ENCODE data around the gene SMYD3. TPM values are rescaled to one million over a fixed set of nuclear protein-coding genes. Genes with fewer than 3 reads are reported as not detected.

SMYD3 gene
- total RNA-seq, 1 experiment from 2014 or later: 17.4 TPM

DNA sequence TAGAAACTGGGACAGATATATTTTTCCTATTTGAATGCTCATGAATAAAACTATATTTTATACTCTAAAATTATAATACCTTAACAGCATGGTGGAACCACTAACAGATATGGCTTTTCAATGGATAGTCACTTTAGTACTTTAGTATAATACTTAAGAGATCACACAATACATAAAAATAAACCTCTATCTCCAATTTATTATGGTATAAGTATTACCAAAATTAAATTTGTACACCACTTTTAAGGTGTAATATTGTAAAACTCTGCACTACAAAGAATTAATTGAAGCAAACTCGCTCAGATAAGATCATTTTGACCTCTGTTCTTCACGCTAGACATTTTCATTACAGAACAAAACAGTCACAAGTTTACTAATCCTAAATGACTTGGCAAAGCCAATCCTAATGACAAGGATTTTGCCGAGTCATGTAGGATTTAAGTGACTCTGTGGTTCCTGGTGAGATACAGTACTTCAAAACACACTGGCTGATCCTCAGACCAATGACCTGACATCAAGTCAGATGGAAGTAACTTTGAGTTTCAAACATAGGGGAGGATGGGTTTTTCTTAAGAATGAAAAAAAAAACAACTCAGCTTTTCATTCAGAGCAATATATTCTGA is 200.6 kb downstream of the SMYD3 start:
- DNase-seq (ENCODE audit: low read depth, low spot score) (no peak), ATAC-seq (no peak)
- no peak overlapping the region for H3K4me3 ChIP-seq (ENCODE audit: low read depth in 2 of 2, low read length in 2 of 2)
- H3K36me3 ChIP-seq (ENCODE audit: control insufficient read depth, insufficient read depth, low read length): no peaks in the 10 kb centered on the region
- H3K4me1 ChIP-seq (ENCODE audit: control insufficient read depth, insufficient read depth, low read length): no peaks in the 10 kb centered on the region
- CTCF ChIA-PET: no interaction called here
- no peaks in the 10 kb centered on the region for H3K27me3 ChIP-seq (ENCODE audit: control insufficient read depth, insufficient read depth, low read length)
- no peaks in the 10 kb centered on the region for H3K9me3 ChIP-seq (ENCODE audit: control insufficient read depth, insufficient read depth, low read depth, low read length)
- no peak overlapping the region for H3K27ac ChIP-seq (ENCODE audit: low read length)
- TF ChIP-seq, protein P1, sequence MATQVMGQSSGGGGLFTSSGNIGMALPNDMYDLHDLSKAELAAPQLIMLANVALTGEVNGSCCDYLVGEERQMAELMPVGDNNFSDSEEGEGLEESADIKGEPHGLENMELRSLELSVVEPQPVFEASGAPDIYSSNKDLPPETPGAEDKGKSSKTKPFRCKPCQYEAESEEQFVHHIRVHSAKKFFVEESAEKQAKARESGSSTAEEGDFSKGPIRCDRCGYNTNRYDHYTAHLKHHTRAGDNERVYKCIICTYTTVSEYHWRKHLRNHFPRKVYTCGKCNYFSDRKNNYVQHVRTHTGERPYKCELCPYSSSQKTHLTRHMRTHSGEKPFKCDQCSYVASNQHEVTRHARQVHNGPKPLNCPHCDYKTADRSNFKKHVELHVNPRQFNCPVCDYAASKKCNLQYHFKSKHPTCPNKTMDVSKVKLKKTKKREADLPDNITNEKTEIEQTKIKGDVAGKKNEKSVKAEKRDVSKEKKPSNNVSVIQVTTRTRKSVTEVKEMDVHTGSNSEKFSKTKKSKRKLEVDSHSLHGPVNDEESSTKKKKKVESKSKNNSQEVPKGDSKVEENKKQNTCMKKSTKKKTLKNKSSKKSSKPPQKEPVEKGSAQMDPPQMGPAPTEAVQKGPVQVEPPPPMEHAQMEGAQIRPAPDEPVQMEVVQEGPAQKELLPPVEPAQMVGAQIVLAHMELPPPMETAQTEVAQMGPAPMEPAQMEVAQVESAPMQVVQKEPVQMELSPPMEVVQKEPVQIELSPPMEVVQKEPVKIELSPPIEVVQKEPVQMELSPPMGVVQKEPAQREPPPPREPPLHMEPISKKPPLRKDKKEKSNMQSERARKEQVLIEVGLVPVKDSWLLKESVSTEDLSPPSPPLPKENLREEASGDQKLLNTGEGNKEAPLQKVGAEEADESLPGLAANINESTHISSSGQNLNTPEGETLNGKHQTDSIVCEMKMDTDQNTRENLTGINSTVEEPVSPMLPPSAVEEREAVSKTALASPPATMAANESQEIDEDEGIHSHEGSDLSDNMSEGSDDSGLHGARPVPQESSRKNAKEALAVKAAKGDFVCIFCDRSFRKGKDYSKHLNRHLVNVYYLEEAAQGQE (IDR thresholded peaks at IDR 0.05; ENCODE audit: insufficient read depth in 1 of 2, low read depth in 2 of 2, low read length in 1 of 2): no peak
- in situ Hi-C loops (cut with HindIII; ENCODE audit: low pct_unique_long_range_greater_than_20kb, low sequenced_read_pairs) (no loop called here), intact Hi-C loops (cut with micrococcal nuclease; ENCODE audit: unreplicated experiment) (no loop called here)
- no TSS peak for BruUV-seq (replicated peaks)
- POLR2A ChIA-PET: no interaction called here

DNA sequence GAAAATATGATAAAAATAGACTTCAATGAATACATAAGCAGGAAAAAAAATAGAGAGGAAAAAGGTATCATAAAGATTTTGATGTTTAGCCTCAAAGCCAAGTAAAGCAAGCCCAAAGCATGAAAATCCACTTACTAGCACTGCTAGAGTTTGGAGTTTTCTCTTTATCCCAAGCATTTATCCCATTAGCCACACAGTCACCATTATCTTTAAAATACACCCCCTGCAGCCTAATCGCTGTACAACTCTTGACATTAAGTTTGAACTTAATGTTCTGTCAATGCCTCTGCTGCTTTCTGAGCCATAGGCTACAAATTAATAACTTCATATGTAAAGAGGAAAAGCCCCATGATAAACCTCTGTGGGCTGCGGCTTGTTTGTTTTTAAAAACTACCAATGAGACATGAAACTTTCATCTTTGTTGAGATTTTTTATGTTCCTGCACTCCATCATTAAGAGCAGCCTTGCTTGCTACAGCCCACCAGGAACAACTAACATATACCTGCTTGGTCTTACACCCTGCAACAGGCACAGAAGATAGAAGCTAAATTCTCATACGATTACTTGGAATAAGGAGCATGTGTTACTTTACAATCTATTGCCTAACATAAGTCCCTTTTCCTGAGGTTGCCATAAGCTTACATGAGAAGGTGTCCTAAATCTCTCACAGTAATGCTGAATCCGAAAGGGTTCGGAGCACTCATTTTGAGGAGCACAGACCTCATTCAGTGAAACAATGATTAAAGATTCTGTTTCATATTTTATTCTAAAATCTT is 202.4 kb downstream of the SMYD3 start:
- TF ChIP-seq SIN3A (IDR thresholded peaks at IDR 0.05; ENCODE audit: borderline replicate concordance, insufficient read depth, low read depth, low read length) (no peak), POLR2AphosphoS5 (IDR thresholded peaks at IDR 0.05; ENCODE audit: low read depth, low read length) (no peak), TCF7L2 (IDR thresholded peaks at IDR 0.05; ENCODE audit: low read depth, low read length) (no peak)
- TF ChIP-seq, protein P2, sequence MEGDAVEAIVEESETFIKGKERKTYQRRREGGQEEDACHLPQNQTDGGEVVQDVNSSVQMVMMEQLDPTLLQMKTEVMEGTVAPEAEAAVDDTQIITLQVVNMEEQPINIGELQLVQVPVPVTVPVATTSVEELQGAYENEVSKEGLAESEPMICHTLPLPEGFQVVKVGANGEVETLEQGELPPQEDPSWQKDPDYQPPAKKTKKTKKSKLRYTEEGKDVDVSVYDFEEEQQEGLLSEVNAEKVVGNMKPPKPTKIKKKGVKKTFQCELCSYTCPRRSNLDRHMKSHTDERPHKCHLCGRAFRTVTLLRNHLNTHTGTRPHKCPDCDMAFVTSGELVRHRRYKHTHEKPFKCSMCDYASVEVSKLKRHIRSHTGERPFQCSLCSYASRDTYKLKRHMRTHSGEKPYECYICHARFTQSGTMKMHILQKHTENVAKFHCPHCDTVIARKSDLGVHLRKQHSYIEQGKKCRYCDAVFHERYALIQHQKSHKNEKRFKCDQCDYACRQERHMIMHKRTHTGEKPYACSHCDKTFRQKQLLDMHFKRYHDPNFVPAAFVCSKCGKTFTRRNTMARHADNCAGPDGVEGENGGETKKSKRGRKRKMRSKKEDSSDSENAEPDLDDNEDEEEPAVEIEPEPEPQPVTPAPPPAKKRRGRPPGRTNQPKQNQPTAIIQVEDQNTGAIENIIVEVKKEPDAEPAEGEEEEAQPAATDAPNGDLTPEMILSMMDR (IDR thresholded peaks at IDR 0.05): no peak
- TF ChIP-seq, protein P1 (IDR thresholded peaks at IDR 0.05; ENCODE audit: insufficient read depth in 1 of 2, low read depth in 2 of 2, low read length in 1 of 2): no peak
- no peak overlapping the region for H3K4me3 ChIP-seq (ENCODE audit: low read depth in 2 of 2, low read length in 2 of 2)
- no TSS peak for BruUV-seq (replicated peaks)
- H3K27ac ChIP-seq (ENCODE audit: low read length): no peak overlapping the region
- no peaks in the 10 kb centered on the region for H3K27me3 ChIP-seq (ENCODE audit: control insufficient read depth, insufficient read depth, low read length)
- in situ Hi-C loops (cut with HindIII; ENCODE audit: low pct_unique_long_range_greater_than_20kb, low sequenced_read_pairs) (no loop called here), intact Hi-C loops (cut with micrococcal nuclease; ENCODE audit: unreplicated experiment) (no loop called here)
- DNase-seq (ENCODE audit: low read depth, low spot score) (no peak), ATAC-seq (no peak)
- POLR2A ChIA-PET: no interaction called here
- CTCF ChIA-PET: no interaction called here
- H3K4me1 ChIP-seq (ENCODE audit: control insufficient read depth, insufficient read depth, low read length): no peaks in the 10 kb centered on the region
- no peaks in the 10 kb centered on the region for H3K9me3 ChIP-seq (ENCODE audit: control insufficient read depth, insufficient read depth, low read depth, low read length)
- H3K36me3 ChIP-seq (ENCODE audit: control insufficient read depth, insufficient read depth, low read length): no peaks in the 10 kb centered on the region

All from Panc1 (cell line).